HepG2 (cell line): ENCODE results near the gene ARHGEF16. TPM values are rescaled to one million over a fixed set of nuclear protein-coding genes. Genes with fewer than 3 reads are reported as not detected.
A peak's percentile ranks its signal among the peaks of the same experiment; 100 is the strongest.

Experiments
- ARNT ChIP-seq: fragments of 450-650 bp; IDR thresholded peaks from 2 replicates; pipeline ENCODE4 v1.6.1; 2017
- ATAD3A ChIP-seq: sonication (generic); formaldehyde crosslinking; IDR thresholded peaks from 2 replicates; pipeline ENCODE4 v1.4.0; 2020; ENCODE audit warnings: missing genetic modification reagents
- BORCS8-MEF2B ChIP-seq: sonication (generic); formaldehyde crosslinking; IDR thresholded peaks from 2 replicates; pipeline ENCODE4 v1.8.0; 2022; ENCODE audit warnings: mild to moderate bottlenecking, missing genetic modification reagents
- JUNB ChIP-seq: sonication (generic); formaldehyde crosslinking; IDR thresholded peaks from 2 replicates; pipeline ENCODE4 v1.8.0; 2022; ENCODE audit warnings: missing genetic modification reagents, mild to moderate bottlenecking, borderline replicate concordance
- KDM1A ChIP-seq: IDR thresholded peaks from 2 replicates; pipeline ENCODE4 v1.6.1; 2016; ENCODE audit warnings: missing compliant biosample characterization
- NRL ChIP-seq: sonication (generic); formaldehyde crosslinking; IDR thresholded peaks from 2 replicates; pipeline ENCODE4 v1.5.0; 2020; ENCODE audit warnings: missing genetic modification reagents, mild to moderate bottlenecking, moderate library complexity, borderline replicate concordance
- PHF5A ChIP-seq: IDR thresholded peaks from one replicate; pipeline ENCODE4 v1.6.1; 2018; ENCODE audit warnings: low read depth, missing genetic modification reagents; ENCODE audit not compliant: unreplicated experiment
- REXO4 ChIP-seq: sonication (generic); formaldehyde crosslinking; IDR thresholded peaks from 2 replicates; pipeline ENCODE4 v1.8.0; 2022; ENCODE audit warnings: missing genetic modification reagents, mild to moderate bottlenecking, borderline replicate concordance
- SNAPC2 ChIP-seq: sonication (generic); formaldehyde crosslinking; IDR thresholded peaks from 2 replicates; pipeline ENCODE4 v1.8.1; 2022; ENCODE audit warnings: mild to moderate bottlenecking, missing genetic modification reagents
- THYN1 ChIP-seq: sonication (generic); formaldehyde crosslinking; IDR thresholded peaks from 2 replicates; pipeline ENCODE4 v1.8.1; 2023; ENCODE audit warnings: low read depth, mild to moderate bottlenecking, moderate library complexity, missing genetic modification reagents, borderline replicate concordance
- ZFP36L2 ChIP-seq: sonication (generic); formaldehyde crosslinking; IDR thresholded peaks from 2 replicates; pipeline ENCODE4 v1.4.0; 2020; ENCODE audit warnings: missing genetic modification reagents
- ZNF577 ChIP-seq: sonication (generic); formaldehyde crosslinking; IDR thresholded peaks from 2 replicates; pipeline ENCODE4 v1.4.0; 2020; ENCODE audit warnings: mild to moderate bottlenecking, low read depth, missing genetic modification reagents, borderline replicate concordance
- ZNF598 ChIP-seq: sonication (generic); formaldehyde crosslinking; IDR thresholded peaks from 2 replicates; pipeline ENCODE4 v1.5.1; 2020; ENCODE audit warnings: mild to moderate bottlenecking, missing genetic modification reagents, borderline replicate concordance
- ZNF720 ChIP-seq: sonication (generic); formaldehyde crosslinking; IDR thresholded peaks from 2 replicates; pipeline ENCODE4 v1.4.0; 2020; ENCODE audit warnings: missing genetic modification reagents
- ZNF883 ChIP-seq: sonication (generic); formaldehyde crosslinking; IDR thresholded peaks from 2 replicates; pipeline ENCODE4 v1.5.1; 2020; ENCODE audit warnings: mild to moderate bottlenecking, missing genetic modification reagents; ENCODE audit errors: not compliant biosample characterization
- polyA plus RNA-seq, 8 experiments: library from polyadenylated mRNA; depleted of rRNA in 3 of 8; stranded (reverse) in 7 of 8; unstranded in 1 of 8; fragments of >200 nt; fragmentation: Illumina TruSeq in 4 of 8; extraction: Trizol in 4 of 8; gene quantifications; 2 replicates each; pipeline versions ENCODE4 v1.2.1 to v1.2.3, GENCODE V29; 2011 to 2016; ENCODE audit warnings: low read depth in 4 of 8, missing spikeins in 1 of 8, mixed read lengths in 1 of 8; ENCODE audit not compliant: insufficient read depth in 1 of 8
- total RNA-seq, 5 experiments: library from RNA; depleted of rRNA; stranded (reverse); fragments of >200 nt; fragmentation: Illumina TruSeq; extraction: Trizol; gene quantifications; 2 replicates each; pipeline ENCODE4 v1.2.3, GENCODE V29; 2016; ENCODE audit warnings: low read depth in 1 of 5
- TF ChIP-seq, protein P1 (sequence below): IDR thresholded peaks from 2 replicates; pipeline ENCODE4 v1.6.1; 2012; ENCODE audit warnings: inconsistent platforms
- TF ChIP-seq, protein P2 (sequence below): sonication (generic); formaldehyde crosslinking; IDR thresholded peaks from 2 replicates; pipeline ENCODE4 v1.4.0; 2020; ENCODE audit warnings: low read depth, missing genetic modification reagents
- TF ChIP-seq, protein P3 (sequence below): sonication (generic); formaldehyde crosslinking; conservative IDR thresholded peaks from 2 replicates; pipeline ENCODE4 v1.8.0; 2022; ENCODE audit warnings: missing genetic modification reagents
- TF ChIP-seq, protein P4 (sequence below): sonication (generic); formaldehyde crosslinking; IDR thresholded peaks from 2 replicates; pipeline ENCODE4 v1.5.1; 2020; ENCODE audit warnings: mild to moderate bottlenecking, missing genetic modification reagents, borderline replicate concordance
- TF ChIP-seq, protein P5 (sequence below): IDR thresholded peaks from 2 replicates; pipeline ENCODE4 v1.6.1; 2012; ENCODE audit warnings: low read length, improper control_type of control experiment

ARHGEF16 gene
- total and polyA plus RNA-seq, 2 of the 13 experiments (the other 11 are each of a cell fraction or from before 2014, with no cell fraction given): 20.3 to 39.9 TPM

DNA sequence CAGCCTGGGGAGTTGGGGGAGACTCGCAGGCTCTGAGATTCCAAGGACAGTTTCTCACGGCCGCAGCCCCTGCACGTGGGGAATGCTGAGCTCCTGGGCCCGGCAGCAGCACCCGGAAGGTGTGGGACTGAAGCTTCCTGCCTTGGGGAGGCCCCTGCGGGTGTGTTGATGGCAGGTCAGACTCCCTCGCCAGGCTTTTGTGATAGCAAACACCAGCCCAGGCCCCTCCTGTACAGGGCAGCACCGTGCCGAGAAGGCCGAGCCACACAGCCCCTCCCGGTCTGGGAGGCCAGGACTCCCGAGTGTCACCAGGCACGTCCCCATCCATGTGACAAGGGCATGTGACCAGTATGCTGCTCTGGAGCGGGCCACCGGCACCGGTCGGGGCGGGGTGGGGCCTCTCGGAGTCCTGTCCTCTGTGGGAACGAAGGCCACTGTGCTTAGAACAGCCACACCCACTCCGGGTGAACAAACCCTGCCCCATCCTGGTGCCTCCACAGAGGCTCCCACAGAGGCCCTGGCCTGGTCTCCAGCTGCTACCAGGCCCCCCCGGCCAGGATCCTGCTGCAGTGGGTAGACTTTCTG lies 31.1 kb upstream of the ARHGEF16 start (continued):
- TF ChIP-seq THYN1 (CRISPR knock-in tag): no peak
- TF ChIP-seq ATAD3A: no peak
- TF ChIP-seq, protein P1, sequence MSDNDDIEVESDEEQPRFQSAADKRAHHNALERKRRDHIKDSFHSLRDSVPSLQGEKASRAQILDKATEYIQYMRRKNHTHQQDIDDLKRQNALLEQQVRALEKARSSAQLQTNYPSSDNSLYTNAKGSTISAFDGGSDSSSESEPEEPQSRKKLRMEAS: peak; percentile 94
- peak; percentile 67; the same call in 1 of the 2 replicates for TF ChIP-seq ZNF598 (CRISPR knock-in tag)
- TF ChIP-seq, protein P2, sequence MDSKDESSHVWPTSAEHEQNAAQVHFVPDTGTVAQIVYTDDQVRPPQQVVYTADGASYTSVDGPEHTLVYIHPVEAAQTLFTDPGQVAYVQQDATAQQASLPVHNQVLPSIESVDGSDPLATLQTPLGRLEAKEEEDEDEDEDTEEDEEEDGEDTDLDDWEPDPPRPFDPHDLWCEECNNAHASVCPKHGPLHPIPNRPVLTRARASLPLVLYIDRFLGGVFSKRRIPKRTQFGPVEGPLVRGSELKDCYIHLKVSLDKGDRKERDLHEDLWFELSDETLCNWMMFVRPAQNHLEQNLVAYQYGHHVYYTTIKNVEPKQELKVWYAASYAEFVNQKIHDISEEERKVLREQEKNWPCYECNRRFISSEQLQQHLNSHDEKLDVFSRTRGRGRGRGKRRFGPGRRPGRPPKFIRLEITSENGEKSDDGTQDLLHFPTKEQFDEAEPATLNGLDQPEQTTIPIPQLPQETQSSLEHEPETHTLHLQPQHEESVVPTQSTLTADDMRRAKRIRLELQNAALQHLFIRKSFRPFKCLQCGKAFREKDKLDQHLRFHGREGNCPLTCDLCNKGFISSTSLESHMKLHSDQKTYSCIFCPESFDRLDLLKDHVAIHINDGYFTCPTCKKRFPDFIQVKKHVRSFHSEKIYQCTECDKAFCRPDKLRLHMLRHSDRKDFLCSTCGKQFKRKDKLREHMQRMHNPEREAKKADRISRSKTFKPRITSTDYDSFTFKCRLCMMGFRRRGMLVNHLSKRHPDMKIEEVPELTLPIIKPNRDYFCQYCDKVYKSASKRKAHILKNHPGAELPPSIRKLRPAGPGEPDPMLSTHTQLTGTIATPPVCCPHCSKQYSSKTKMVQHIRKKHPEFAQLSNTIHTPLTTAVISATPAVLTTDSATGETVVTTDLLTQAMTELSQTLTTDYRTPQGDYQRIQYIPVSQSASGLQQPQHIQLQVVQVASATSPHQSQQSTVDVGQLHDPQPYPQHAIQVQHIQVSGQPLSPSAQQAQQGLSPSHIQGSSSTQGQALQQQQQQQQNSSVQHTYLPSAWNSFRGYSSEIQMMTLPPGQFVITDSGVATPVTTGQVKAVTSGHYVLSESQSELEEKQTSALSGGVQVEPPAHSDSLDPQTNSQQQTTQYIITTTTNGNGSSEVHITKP (CRISPR knock-in tag): peak; percentile 88
- no peak for TF ChIP-seq ARNT
- no peak for TF ChIP-seq ZNF577 (CRISPR knock-in tag)
- TF ChIP-seq, protein P3, sequence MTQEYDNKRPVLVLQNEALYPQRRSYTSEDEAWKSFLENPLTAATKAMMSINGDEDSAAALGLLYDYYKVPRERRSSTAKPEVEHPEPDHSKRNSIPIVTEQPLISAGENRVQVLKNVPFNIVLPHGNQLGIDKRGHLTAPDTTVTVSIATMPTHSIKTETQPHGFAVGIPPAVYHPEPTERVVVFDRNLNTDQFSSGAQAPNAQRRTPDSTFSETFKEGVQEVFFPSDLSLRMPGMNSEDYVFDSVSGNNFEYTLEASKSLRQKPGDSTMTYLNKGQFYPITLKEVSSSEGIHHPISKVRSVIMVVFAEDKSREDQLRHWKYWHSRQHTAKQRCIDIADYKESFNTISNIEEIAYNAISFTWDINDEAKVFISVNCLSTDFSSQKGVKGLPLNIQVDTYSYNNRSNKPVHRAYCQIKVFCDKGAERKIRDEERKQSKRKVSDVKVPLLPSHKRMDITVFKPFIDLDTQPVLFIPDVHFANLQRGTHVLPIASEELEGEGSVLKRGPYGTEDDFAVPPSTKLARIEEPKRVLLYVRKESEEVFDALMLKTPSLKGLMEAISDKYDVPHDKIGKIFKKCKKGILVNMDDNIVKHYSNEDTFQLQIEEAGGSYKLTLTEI: no peak
- TF ChIP-seq SNAPC2 (CRISPR knock-in tag): 0 out of 2 replicates have a peak, but pooled peaks have one; percentile 91
- TF ChIP-seq BORCS8-MEF2B: no peak
- peak; percentile 77 for TF ChIP-seq ZNF883
- no peak for TF ChIP-seq REXO4 (CRISPR knock-in tag)
- TF ChIP-seq, protein P4, sequence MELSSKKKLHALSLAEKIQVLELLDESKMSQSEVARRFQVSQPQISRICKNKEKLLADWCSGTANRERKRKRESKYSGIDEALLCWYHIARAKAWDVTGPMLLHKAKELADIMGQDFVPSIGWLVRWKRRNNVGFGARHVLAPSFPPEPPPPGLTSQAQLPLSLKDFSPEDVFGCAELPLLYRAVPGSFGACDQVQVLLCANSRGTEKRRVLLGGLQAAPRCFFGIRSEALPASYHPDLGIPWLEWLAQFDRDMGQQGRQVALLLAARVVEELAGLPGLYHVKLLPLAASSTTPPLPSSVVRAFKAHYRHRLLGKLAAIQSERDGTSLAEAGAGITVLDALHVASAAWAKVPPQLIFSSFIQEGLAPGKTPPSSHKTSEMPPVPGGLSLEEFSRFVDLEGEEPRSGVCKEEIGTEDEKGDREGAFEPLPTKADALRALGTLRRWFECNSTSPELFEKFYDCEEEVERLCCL (CRISPR knock-in tag): peak; percentile 52; the same call in 1 of the 2 replicates
- TF ChIP-seq JUNB: no peak
- TF ChIP-seq NRL: peak; percentile 85
- no peak for TF ChIP-seq KDM1A (CRISPR knock-in tag)
- 0 out of 2 replicates have a peak, but pooled peaks have one; percentile 40 for TF ChIP-seq ZFP36L2 (CRISPR knock-in tag)
- no peak for TF ChIP-seq ZNF720
- TF ChIP-seq PHF5A (CRISPR knock-in tag): no peak
- TF ChIP-seq, protein P5, sequence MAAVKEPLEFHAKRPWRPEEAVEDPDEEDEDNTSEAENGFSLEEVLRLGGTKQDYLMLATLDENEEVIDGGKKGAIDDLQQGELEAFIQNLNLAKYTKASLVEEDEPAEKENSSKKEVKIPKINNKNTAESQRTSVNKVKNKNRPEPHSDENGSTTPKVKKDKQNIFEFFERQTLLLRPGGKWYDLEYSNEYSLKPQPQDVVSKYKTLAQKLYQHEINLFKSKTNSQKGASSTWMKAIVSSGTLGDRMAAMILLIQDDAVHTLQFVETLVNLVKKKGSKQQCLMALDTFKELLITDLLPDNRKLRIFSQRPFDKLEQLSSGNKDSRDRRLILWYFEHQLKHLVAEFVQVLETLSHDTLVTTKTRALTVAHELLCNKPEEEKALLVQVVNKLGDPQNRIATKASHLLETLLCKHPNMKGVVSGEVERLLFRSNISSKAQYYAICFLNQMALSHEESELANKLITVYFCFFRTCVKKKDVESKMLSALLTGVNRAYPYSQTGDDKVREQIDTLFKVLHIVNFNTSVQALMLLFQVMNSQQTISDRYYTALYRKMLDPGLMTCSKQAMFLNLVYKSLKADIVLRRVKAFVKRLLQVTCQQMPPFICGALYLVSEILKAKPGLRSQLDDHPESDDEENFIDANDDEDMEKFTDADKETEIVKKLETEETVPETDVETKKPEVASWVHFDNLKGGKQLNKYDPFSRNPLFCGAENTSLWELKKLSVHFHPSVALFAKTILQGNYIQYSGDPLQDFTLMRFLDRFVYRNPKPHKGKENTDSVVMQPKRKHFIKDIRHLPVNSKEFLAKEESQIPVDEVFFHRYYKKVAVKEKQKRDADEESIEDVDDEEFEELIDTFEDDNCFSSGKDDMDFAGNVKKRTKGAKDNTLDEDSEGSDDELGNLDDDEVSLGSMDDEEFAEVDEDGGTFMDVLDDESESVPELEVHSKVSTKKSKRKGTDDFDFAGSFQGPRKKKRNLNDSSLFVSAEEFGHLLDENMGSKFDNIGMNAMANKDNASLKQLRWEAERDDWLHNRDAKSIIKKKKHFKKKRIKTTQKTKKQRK: no peak
